Gastroesophageal sphincter (tissue), 3 donors: ENCODE measurements around the gene ATP10A.

ENCODE experiments used
- CTCF ChIP-seq, 4 experiments: fragments of 200-600 bp in 2 of 4; fragments of 450-650 bp in 2 of 4; sonication (generic) in 1 of 4; IDR thresholded peaks; one replicate each; pipeline ENCODE4 v1.5.1; 2017 to 2019; ENCODE audit warnings: antibody characterized with exemption in 4 of 4, mild to moderate bottlenecking in 2 of 4, moderate library complexity in 2 of 4
- EP300 ChIP-seq: sonication (generic); formaldehyde crosslinking; IDR thresholded peaks from one replicate; pipeline ENCODE4 v1.6.1; 2017; ENCODE audit warnings: antibody characterized with exemption, mild to moderate bottlenecking
- POLR2A ChIP-seq, 2 donors: fragments of 450-650 bp; IDR thresholded peaks; one replicate each; pipeline ENCODE4 v1.6.1; 2017; ENCODE audit warnings: antibody characterized with exemption in 2 of 2, mild to moderate bottlenecking in 2 of 2, moderate library complexity in 1 of 2
- POLR2AphosphoS5 ChIP-seq: sonication (generic); formaldehyde crosslinking; IDR thresholded peaks from one replicate; pipeline ENCODE4 v1.6.1; 2017; ENCODE audit warnings: antibody characterized with exemption

- no peak for TF ChIP-seq POLR2AphosphoS5
- TF ChIP-seq POLR2A (IDR thresholded peaks at IDR 0.05): no peak
- peak; percentile 19 to 49 (median 41) for TF ChIP-seq CTCF (IDR thresholded peaks at IDR 0.05)
- no peak for TF ChIP-seq EP300
These were observed 79.3 kb downstream of the ATP10A start for GRCh38 chr15:25783607-25784540.
